ENCODE measurements around the gene EAF1. TPM values are rescaled to one million over a fixed set of nuclear protein-coding genes. Genes with fewer than 3 reads are reported as not detected.

Gene EAF1
- total and polyA plus RNA-seq, 7 donors, result 7.2 to 17.8 (median 11.8) TPM

DNA sequence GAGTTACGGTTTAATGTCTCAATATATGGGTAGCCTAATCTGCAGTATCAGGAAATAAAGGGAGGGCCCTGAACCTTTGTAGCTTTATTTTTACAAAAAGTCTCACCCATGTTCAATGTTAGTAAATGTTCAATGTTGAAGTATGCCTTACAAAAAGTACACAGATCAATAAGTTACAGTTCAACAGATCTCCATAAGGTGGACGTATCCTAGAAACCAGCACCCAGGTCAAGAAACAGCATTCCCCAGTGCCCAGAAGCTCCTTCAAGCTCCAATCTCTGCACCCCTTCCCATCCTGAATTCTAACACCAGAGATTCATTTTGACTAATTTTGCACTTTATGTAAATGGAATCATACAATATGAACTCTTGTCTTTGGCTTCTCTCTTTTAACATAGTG is 62.8 kb downstream of the EAF1 start:
- no peaks in the 10 kb centered on the region for H3K27me3 ChIP-seq
- H3K36me3 ChIP-seq, result peaks cover 0 to 18% (median 3%) of the 10 kb centered on the region in 4 donors
- H3K27ac ChIP-seq, result no peak overlapping the region
- intact Hi-C loops (cut with DNase I), result no loop called here
- no peak for DNase-seq
- no peaks in the 10 kb centered on the region for H3K9me3 ChIP-seq
- H3K4me1 ChIP-seq, result peaks cover 0 to 11% (median 1%) of the 10 kb centered on the region in 4 donors
- TF ChIP-seq EP300 (IDR thresholded peaks at IDR 0.05) (no peak), POLR2A (IDR thresholded peaks at IDR 0.05) (no peak), POLR2AphosphoS5 (IDR thresholded peaks at IDR 0.05) (no peak)
- TF ChIP-seq, protein P1, sequence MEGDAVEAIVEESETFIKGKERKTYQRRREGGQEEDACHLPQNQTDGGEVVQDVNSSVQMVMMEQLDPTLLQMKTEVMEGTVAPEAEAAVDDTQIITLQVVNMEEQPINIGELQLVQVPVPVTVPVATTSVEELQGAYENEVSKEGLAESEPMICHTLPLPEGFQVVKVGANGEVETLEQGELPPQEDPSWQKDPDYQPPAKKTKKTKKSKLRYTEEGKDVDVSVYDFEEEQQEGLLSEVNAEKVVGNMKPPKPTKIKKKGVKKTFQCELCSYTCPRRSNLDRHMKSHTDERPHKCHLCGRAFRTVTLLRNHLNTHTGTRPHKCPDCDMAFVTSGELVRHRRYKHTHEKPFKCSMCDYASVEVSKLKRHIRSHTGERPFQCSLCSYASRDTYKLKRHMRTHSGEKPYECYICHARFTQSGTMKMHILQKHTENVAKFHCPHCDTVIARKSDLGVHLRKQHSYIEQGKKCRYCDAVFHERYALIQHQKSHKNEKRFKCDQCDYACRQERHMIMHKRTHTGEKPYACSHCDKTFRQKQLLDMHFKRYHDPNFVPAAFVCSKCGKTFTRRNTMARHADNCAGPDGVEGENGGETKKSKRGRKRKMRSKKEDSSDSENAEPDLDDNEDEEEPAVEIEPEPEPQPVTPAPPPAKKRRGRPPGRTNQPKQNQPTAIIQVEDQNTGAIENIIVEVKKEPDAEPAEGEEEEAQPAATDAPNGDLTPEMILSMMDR (IDR thresholded peaks at IDR 0.05), result no peak
- 92 to 97% methylated on average over 2 of the region's 2 CpGs for WGBS, 2 donors
- H3K4me3 ChIP-seq, result no peak overlapping the region

- Histone ChIP-seq H3K36me3 (peaks cover 0 to 18% (median 3%) of the 10 kb centered on the region in 4 donors), H3K4me3 (no peak overlapping the region), H3K27me3 (no peaks in the 10 kb centered on the region), H3K4me1 (peaks cover 0 to 21% (median 9%) of the 10 kb centered on the region in 4 donors), H3K27ac (no peak overlapping the region), H3K9me3 (no peaks in the 10 kb centered on the region)
- WGBS, 2 donors, result 93 to 96% methylated on average over 8 of the region's 8 CpGs
- intact Hi-C loops (cut with DNase I), result no loop called here
- DNase-seq, result no peak
- TF ChIP-seq POLR2A (IDR thresholded peaks at IDR 0.05) (no peak), EP300 (IDR thresholded peaks at IDR 0.05) (no peak), POLR2AphosphoS5 (IDR thresholded peaks at IDR 0.05) (no peak)
- TF ChIP-seq, protein P1 (IDR thresholded peaks at IDR 0.05), result no peak
Observed at GRCh38 chr3:15491143-15491542, 63.7 kb downstream of the EAF1 start.

Small RNA genes within 50 kb of the gene (small RNA-seq; reads per million reads assigned to genes)
- gene RNU6-1024P, result 0 reads per million in 3 donors

Other genes starting within 250 kb of the EAF1 start
- gene CAPN7, start 221.4 kb upstream of the EAF1 start, total RNA-seq, result 10 to 100 TPM; 52.8 to 70.8 (median 58.6) TPM
- 10 to 100 TPM; 12.5 to 15.6 (median 13.2) TPM for gene CAPN7, start 221.4 kb upstream of the EAF1 start, polyA plus RNA-seq
- gene SH3BP5, start 95.0 kb upstream of the EAF1 start, total RNA-seq, result 10 to 100 TPM; 25.1 to 40.4 (median 31.9) TPM
- 10 to 100 TPM in 2 of 3 donors, 1 to 10 TPM in 1; 5.5 to 31.2 (median 21.6) TPM for gene SH3BP5, start 95.0 kb upstream of the EAF1 start, polyA plus RNA-seq
- gene METTL6, start 54 bp upstream of the EAF1 start, total RNA-seq, result 10 to 100 TPM; 14.3 to 21.9 (median 15.3) TPM
- gene METTL6, start 54 bp upstream of the EAF1 start, polyA plus RNA-seq, result 10 to 100 TPM in 1 of 3 donors, 1 to 10 TPM in 2; 5.4 to 11.7 (median 9.5) TPM
- gene COLQ, start 94.1 kb downstream of the EAF1 start, total RNA-seq, result 1 to 10 TPM; 1.2 to 5.3 (median 2.1) TPM
- 1 to 10 TPM in 1 of 3 donors, under 1 TPM in 1, not detected in 1; 0.69 to 1.7 TPM for gene COLQ, start 94.1 kb downstream of the EAF1 start, polyA plus RNA-seq
- 10 to 100 TPM; 15.5 to 24.7 (median 22.1) TPM for gene HACL1, start 174.0 kb downstream of the EAF1 start, total RNA-seq
- gene HACL1, start 174.0 kb downstream of the EAF1 start, polyA plus RNA-seq, result 10 to 100 TPM; 10.9 to 13.4 (median 13.2) TPM
- 10 to 100 TPM; 23.5 to 35.5 (median 30.1) TPM for gene BTD, start 174.1 kb downstream of the EAF1 start, total RNA-seq
- 10 to 100 TPM in 1 of 3 donors, 1 to 10 TPM in 2; 6.6 to 13.5 (median 7.2) TPM for gene BTD, start 174.1 kb downstream of the EAF1 start, polyA plus RNA-seq